Immature natural killer cell (primary cell): ENCODE measurements around the gene SLC51A. TPM values are rescaled to one million over a fixed set of nuclear protein-coding genes. Genes with fewer than 3 reads are reported as not detected.
A peak's percentile ranks its signal among the peaks of the same experiment; 100 is the strongest.
"Not testable (repeated sequence)": the region's sequence is repeated elsewhere in the genome, so short reads cannot be mapped to it uniquely, and the experiment has no call there.

ENCODE experiments used
- DNase-seq, 3 donors: peaks; one replicate each; pipeline ENCODE4 v3.0.0; 2022; ENCODE audit warnings: mixed read lengths in 1 of 3
- H3K27ac Mint-ChIP-seq, 6 donors: one replicate each; pipeline ENCODE4 v1.8.0; 2020; ENCODE audit warnings: mixed read lengths in 6 of 6, mild to moderate bottlenecking in 5 of 6, inconsistent platforms in 4 of 6, moderate library complexity in 3 of 6
- H3K27me3 Mint-ChIP-seq, 3 donors: one replicate each; pipeline ENCODE4 v1.8.0; 2020 to 2021; ENCODE audit warnings: low read depth in 3 of 3, mild to moderate bottlenecking in 3 of 3, mixed read lengths in 3 of 3, moderate library complexity in 3 of 3, inconsistent platforms in 1 of 3
- H3K36me3 Mint-ChIP-seq, 3 donors: one replicate each; pipeline ENCODE4 v1.8.0; 2020; ENCODE audit warnings: mixed read lengths in 3 of 3, inconsistent platforms in 2 of 3, mild to moderate bottlenecking in 2 of 3
- H3K4me1 Mint-ChIP-seq, 2 donors: one replicate each; pipeline ENCODE4 v1.8.0; 2020; ENCODE audit warnings: inconsistent platforms in 2 of 2, mild to moderate bottlenecking in 2 of 2, mixed read lengths in 2 of 2, moderate library complexity in 1 of 2
- H3K4me3 Mint-ChIP-seq, 5 donors: one replicate each; pipeline ENCODE4 v1.8.0; 2020; ENCODE audit warnings: mild to moderate bottlenecking in 5 of 5, mixed read lengths in 5 of 5, inconsistent platforms in 3 of 5, moderate library complexity in 3 of 5
- H3K9me3 Mint-ChIP-seq, 6 donors: one replicate each; pipeline ENCODE4 v1.8.0; 2020; ENCODE audit warnings: mild to moderate bottlenecking in 6 of 6, mixed read lengths in 6 of 6, inconsistent platforms in 4 of 6, moderate library complexity in 3 of 6
- polyA plus RNA-seq, 3 donors: library from polyadenylated mRNA; unstranded; fragments of 300-500 nt; fragmentation: Illumina TruSeq; gene quantifications; one replicate each; pipeline ENCODE4 v1.2.3, GENCODE V29; 2021

Gene SLC51A
- polyA plus RNA-seq, 3 donors from 2014 or later: 0.62 to 1.6 TPM; not detected in 1

GRCh38 chr3:196184169-196184432 lies 32.2 kb upstream of the SLC51A start:
- peaks cover 19 to 25% of the 10 kb centered on the region in 2 donors for H3K4me1 Mint-ChIP-seq
- H3K27ac Mint-ChIP-seq, H3K36me3 Mint-ChIP-seq, DNase-seq, H3K4me3 Mint-ChIP-seq, H3K9me3 Mint-ChIP-seq, H3K27me3 Mint-ChIP-seq: not testable (repeated sequence)

DNA sequence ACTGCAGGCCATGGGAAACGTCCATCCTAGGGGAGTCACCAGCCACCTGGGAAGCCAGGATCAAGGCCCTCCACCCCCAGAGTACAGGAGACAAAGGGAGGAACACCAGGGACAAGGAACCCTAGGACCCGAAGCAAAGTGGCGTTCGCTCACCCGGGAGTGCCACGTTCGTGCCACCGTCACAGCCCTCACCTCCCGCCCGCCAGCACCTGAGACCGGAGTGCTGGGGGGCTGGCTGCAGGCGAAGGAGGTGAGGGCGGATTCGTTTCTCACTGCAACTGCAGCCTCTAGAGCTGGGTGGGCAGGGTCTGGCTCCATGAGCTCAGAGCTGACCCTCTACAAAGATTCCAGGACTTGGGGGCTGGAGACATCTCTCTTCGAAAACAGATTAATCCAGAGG lies 31.5 kb upstream of the SLC51A start:
- no peak for DNase-seq
- Mint-ChIP-seq H3K4me3 (no peak overlapping the region), H3K4me1 (peaks cover 11 to 18% of the 10 kb centered on the region in 2 donors), H3K27ac (no peak overlapping the region), H3K36me3 (no peaks in the 10 kb centered on the region), H3K27me3 (peaks cover 0 to 2% (median 2%) of the 10 kb centered on the region in 3 donors), H3K9me3 (no peaks in the 10 kb centered on the region)

- Mint-ChIP-seq H3K4me1 (peaks cover 4 to 10% of the 10 kb centered on the region in 2 donors), H3K27me3 (peaks cover 0 to 2% (median 2%) of the 10 kb centered on the region in 3 donors), H3K36me3 (no peaks in the 10 kb centered on the region), H3K4me3 (peak overlapping the region in 2 of 5 donors; percentile 56 to 57), H3K27ac (peak overlapping the region in 4 of 6 donors; percentile 23 to 80 (median 58)), H3K9me3 (no peaks in the 10 kb centered on the region)
- DNase-seq: peak in 2 of 3 donors; percentile 8 to 21
Observed at GRCh38 chr3:196186651-196187573, 29.4 kb upstream of the SLC51A start.

GRCh38 chr3:196189566-196190347 lies 26.6 kb upstream of the SLC51A start:
- Mint-ChIP-seq H3K36me3 (no peaks in the 10 kb centered on the region), H3K4me3 (no peak overlapping the region), H3K4me1 (peaks cover 0 to 6% of the 10 kb centered on the region in 2 donors), H3K27ac (no peak overlapping the region), H3K27me3 (peaks cover 0 to 3% (median 2%) of the 10 kb centered on the region in 3 donors), H3K9me3 (no peaks in the 10 kb centered on the region)
- DNase-seq: no peak

- Mint-ChIP-seq H3K9me3 (no peaks in the 10 kb centered on the region), H3K36me3 (no peaks in the 10 kb centered on the region), H3K27ac (peak overlapping the region in 5 of 6 donors; percentile 17 to 68 (median 45)), H3K27me3 (peaks cover 0 to 5% (median under 1%) of the 10 kb centered on the region in 3 donors), H3K4me3 (peak overlapping the region in 1 of 5 donors; percentile 25), H3K4me1 (peaks cover 0 to 2% of the 10 kb centered on the region in 2 donors)
- peak in 2 of 3 donors; percentile 11 to 25 for DNase-seq
Observed at GRCh38 chr3:196192036-196192523, 24.3 kb upstream of the SLC51A start.

GRCh38 chr3:196192524-196193051 lies 23.7 kb upstream of the SLC51A start:
- no peak for DNase-seq
- no peaks in the 10 kb centered on the region for H3K4me1 Mint-ChIP-seq

DNA sequence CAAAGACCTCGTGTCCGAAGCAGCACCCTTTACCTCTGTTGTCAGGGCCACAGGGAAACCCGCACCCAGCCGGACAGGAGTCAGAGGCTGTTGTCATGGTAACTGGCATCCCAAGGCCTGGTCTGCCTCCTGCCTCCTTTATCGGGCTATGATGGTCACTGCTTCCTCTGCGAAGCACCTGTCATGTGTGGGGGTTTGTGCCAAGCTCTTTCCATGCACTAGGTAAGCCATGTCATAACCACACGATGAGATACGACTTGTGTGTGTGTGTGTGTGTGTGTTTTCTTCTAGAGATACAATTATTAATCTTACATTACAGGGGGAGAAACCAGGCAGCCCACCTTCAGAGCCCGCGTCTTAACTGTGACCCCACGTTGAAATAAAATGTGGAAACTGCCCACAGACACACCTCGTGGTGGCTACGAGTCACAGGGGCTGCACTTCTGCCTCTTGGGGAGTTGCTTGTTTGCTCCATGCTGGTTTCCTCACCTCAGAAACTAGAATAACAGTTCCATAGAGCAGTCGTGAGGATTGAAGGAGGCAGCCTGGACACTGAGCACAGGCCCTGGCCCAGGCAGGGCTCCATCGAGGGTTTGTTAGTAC lies 23.1 kb upstream of the SLC51A start:
- no peak overlapping the region for H3K4me3 Mint-ChIP-seq
- no peak for DNase-seq
- no peaks in the 10 kb centered on the region for H3K9me3 Mint-ChIP-seq
- no peaks in the 10 kb centered on the region for H3K36me3 Mint-ChIP-seq
- H3K27me3 Mint-ChIP-seq: peaks cover 0 to 5% (median 0%) of the 10 kb centered on the region in 3 donors
- H3K27ac Mint-ChIP-seq: peak overlapping the region in 1 of 6 donors; percentile 13
- no peaks in the 10 kb centered on the region for H3K4me1 Mint-ChIP-seq

More at GRCh38 chr3:196192524-196193051, 23.7 kb upstream of the SLC51A start:
- H3K27ac Mint-ChIP-seq: peak overlapping the region in 5 of 6 donors; percentile 17 to 68 (median 49)
- H3K27me3 Mint-ChIP-seq: peaks cover 0 to 5% (median 0%) of the 10 kb centered on the region in 3 donors
- H3K36me3 Mint-ChIP-seq: no peaks in the 10 kb centered on the region
- no peaks in the 10 kb centered on the region for H3K9me3 Mint-ChIP-seq
- H3K4me3 Mint-ChIP-seq: no peak overlapping the region

GRCh38 chr3:196193736-196194541 lies 22.4 kb upstream of the SLC51A start:
- peaks cover 0 to 5% (median 0%) of the 10 kb centered on the region in 3 donors for H3K27me3 Mint-ChIP-seq
- no peak overlapping the region for H3K27ac Mint-ChIP-seq
- DNase-seq: no peak
- no peaks in the 10 kb centered on the region for H3K36me3 Mint-ChIP-seq
- H3K9me3 Mint-ChIP-seq: no peaks in the 10 kb centered on the region
- no peaks in the 10 kb centered on the region for H3K4me1 Mint-ChIP-seq
- H3K4me3 Mint-ChIP-seq: no peak overlapping the region

GRCh38 chr3:196194542-196194915 lies 21.8 kb upstream of the SLC51A start:
- Mint-ChIP-seq H3K27me3 (peaks cover 0 to 5% (median 0%) of the 10 kb centered on the region in 3 donors), H3K36me3 (no peaks in the 10 kb centered on the region), H3K9me3 (no peaks in the 10 kb centered on the region), H3K4me3 (no peak overlapping the region), H3K4me1 (no peaks in the 10 kb centered on the region), H3K27ac (no peak overlapping the region)
- DNase-seq: no peak

- no peaks in the 10 kb centered on the region for H3K9me3 Mint-ChIP-seq
- H3K27ac Mint-ChIP-seq: no peak overlapping the region
- no peak overlapping the region for H3K4me3 Mint-ChIP-seq
- H3K27me3 Mint-ChIP-seq: peaks cover 0 to 5% (median 0%) of the 10 kb centered on the region in 3 donors
- no peak for DNase-seq
- H3K36me3 Mint-ChIP-seq: no peaks in the 10 kb centered on the region
- no peaks in the 10 kb centered on the region for H3K4me1 Mint-ChIP-seq
Observed at GRCh38 chr3:196195664-196196265, 20.6 kb upstream of the SLC51A start.

DNA sequence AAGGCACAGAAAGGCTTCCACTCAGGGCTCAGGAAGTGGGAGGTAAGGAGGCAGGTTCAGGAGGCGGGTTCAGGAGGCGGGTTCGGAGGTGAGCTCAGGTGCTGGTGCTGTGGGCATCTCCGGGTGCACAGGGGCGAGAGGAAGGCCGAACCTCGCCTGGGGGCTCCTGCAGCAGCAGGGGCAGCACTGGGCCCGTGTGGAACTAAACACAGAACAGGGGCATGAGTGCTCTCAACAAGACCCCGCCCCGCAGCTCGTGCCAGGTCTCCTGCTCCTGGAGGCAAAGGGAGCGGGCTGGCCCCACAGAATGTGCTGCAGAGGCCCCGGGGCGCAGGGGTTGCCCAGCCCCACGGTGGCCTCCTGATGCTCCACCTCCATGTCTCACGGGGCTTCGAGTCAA lies 18.8 kb upstream of the SLC51A start:
- no peak for DNase-seq
- Mint-ChIP-seq H3K27me3 (peaks cover 0 to 5% (median 3%) of the 10 kb centered on the region in 3 donors), H3K9me3 (no peaks in the 10 kb centered on the region), H3K27ac (no peak overlapping the region), H3K4me1 (peaks cover 2 to 3% of the 10 kb centered on the region in 2 donors), H3K36me3 (no peaks in the 10 kb centered on the region), H3K4me3 (no peak overlapping the region)

- Mint-ChIP-seq H3K27me3 (peaks cover 0 to 5% (median 3%) of the 10 kb centered on the region in 3 donors), H3K4me3 (no peak overlapping the region), H3K9me3 (no peaks in the 10 kb centered on the region), H3K36me3 (no peaks in the 10 kb centered on the region), H3K4me1 (peaks cover 6% of the 10 kb centered on the region in 2 donors), H3K27ac (no peak overlapping the region)
- DNase-seq: no peak
Observed at GRCh38 chr3:196198081-196198675, 18.2 kb upstream of the SLC51A start.
